EH (cell line): ENCODE measurements around the gene DUSP7.
A peak's percentile ranks its signal among the peaks of the same experiment; 100 is the strongest.

ENCODE experiments used
- DNase-seq: peaks from one replicate; pipeline ENCODE4 v3.0.0-alpha.2; 2015; ENCODE audit warnings: low read depth

Gene DUSP7, protein sequence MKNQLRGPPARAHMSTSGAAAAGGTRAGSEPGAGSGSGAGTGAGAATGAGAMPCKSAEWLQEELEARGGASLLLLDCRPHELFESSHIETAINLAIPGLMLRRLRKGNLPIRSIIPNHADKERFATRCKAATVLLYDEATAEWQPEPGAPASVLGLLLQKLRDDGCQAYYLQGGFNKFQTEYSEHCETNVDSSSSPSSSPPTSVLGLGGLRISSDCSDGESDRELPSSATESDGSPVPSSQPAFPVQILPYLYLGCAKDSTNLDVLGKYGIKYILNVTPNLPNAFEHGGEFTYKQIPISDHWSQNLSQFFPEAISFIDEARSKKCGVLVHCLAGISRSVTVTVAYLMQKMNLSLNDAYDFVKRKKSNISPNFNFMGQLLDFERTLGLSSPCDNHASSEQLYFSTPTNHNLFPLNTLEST

GRCh38 chr3:52056521-52056967, at the start of gene DUSP7:
Gene DUSP7, minus strand, starts transcription at chr3:52056571. Its CDS starts 205 bp downstream, at chr3:52056366.
- DNase-seq, result peak; percentile 75

DNA sequence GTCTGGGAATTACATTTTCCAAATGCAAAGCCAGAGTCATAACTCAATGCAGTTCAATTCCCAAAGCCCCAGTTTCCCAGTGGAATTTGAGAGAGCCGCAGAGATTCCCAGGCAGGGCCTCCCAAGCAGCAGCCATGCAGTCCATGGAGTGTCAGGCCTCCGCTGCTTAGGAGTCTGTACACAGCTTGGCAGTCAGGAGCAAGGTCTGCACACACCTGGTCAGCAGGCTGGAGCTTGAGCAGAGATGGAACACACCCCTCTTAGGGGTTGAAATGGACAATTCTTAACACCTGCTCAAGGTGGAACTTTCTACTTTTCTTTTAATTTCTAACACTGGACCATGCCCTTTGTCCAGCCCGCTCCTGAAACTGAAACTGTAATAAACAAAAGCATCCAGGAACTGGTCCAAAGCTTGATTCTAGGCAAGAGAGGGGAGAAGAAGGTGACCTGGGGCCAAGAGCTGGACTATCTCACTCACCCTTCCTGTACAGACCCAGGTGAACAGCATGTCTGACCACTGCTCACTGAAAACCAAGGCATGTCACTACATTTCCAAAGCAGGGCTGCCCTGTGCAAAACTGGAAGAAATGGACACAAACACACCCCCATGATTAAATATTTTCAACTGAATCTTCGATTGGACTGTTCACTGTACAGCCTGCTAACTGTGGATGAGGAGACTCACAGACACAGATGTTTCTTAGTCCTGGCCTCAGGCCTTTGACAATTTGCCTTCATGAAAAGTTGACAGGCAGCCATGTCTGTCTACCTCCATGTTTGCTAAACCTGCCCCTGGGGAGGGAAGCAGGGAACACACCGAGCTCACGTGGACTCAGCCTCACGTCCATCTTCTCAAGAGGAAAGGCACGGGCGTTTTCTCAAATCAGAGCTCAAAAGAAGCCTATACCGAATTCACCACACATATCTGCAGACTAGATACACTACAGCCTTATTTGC, 48.6 kb upstream of the DUSP7 start:
- no peak for DNase-seq

- no peak for DNase-seq
These were observed 46.6 kb upstream of the DUSP7 start for GRCh38 chr3:52102934-52103333.

DNA sequence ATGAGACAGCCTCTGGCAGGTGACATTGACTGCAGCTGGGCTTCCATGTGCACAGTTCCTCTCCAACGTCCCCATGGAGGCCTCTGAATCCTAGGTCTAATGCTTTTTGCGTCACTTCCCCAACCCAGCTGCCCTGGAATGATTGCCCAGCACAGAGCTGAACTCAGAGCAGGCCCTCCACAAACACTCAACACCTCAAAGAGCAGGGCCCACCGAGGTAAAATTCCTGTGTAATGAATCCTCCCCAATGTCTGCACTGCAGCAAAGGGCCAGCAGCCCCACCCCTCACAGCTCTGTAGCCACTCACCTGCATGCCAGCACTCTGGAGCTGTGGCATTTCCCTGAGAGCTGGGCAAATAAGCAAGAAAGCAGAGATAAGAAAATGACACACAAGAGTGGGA, 42.6 kb upstream of the DUSP7 start:
- peak; percentile 39 for DNase-seq

GRCh38 chr3:52097851-52098507, 41.6 kb upstream of the DUSP7 start:
- DNase-seq, result no peak

DNA sequence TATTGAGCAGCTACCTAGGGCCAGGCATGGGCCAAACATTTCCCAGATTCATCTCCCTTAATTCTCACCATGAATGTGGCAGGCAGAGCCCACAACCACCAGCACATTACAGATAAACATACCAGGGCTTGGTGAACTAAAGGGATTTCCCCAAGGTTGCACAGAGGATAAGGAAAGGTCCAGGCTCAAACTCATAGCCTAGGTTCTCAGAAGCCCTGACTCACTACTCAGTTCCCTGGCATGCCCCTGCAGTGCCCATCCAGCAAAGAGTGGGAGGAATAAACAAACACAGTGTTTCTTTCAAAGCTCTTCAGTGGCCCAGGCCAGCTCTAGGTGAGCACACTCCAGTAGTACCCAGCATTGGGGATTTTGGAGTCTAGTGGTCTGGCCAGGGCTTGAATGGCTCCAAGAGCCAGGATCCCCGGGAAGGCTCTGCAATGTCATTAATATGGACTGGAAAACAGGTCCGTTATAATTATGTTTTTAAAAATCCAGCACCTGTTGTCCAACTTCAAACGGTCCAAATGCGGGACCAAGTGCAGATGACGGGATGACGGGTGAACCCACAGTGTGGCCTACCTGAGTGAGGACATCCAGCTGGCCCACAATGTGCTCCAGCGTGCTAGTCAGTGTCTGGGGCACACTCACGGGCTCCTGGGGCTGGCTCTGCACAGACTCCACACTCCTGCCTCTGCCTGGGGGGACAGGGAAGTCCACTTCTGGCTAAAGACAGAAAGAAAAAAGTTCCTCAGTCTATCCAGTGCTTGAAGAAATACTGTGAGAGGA, 39.8 kb upstream of the DUSP7 start:
- DNase-seq, result no peak

- DNase-seq, result no peak
These were observed 38.5 kb upstream of the DUSP7 start for GRCh38 chr3:52094571-52095485.

GRCh38 chr3:52093756-52094545, 37.6 kb upstream of the DUSP7 start:
- peak; percentile 94 for DNase-seq

DNA sequence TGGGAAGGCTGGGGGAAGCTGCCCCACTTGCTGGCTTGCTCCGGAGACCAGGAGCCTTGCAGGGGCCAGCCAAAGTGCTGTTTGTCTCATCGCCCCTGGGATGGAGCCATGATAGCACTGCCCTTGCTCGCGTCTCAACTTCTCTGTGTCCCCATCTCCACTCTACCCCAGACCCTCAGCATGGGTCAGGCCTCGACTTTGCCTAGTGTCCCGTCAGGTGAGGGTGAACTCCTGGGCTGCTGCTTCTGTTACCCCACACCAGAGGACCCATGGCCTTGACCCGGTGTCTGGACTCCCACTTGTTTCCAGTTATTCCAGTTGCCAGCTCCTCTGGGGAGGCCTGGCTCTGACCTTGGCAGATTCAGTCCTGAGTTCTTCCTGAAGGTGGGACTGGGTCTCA, 36.5 kb upstream of the DUSP7 start:
- no peak for DNase-seq

DNA sequence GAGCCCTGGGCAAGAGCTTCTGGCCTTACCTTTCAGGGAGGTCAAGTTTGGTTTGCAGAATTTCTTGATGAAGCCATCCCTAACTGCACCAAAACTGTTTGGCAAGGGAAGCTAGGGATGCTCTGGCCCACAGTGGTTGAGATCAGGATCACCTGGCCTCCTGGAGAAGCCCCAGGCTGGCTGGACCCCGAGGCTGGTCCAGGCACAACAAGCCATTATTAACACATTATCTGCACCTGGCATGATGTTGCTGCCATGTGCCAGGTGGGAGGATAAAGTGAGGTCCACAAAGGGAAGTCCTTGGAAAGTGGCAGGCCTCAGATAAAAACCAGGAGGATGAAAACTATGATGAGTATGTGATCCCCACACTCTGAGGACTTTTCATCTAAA, 35.9 kb upstream of the DUSP7 start:
- no peak for DNase-seq

DNA sequence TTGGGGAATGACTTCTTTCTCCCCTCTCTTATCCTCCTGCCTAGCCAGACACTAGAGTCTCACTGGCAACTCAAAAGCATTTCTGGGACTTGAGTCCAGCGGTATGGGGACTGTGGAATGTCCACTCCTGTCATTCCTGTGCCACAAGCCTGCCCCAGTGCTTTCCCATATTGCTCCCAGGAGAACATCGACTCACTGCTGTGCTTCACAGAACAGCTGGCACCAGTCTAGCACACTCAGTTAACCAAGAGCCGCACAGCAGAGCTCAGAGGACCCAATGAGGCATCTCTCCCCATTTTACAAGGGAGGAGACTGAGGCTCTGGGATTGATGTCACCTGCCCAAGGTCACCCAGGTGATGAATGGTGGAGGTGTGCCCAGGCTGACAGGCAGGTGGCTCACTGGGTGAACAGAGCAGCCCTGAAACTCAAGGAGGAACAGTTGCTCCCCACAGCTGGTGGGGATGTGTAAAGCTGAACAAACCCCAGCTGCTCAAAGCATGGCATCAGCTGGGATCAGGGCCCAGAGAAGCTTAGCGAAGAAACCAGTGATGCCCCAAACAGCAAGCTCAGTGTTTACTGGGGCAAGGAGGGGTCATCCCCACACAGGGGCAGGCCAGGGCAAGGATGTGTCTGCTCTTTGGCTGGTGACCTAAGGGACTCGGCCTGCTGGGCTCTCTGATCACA, 35.4 kb upstream of the DUSP7 start:
- peak; percentile 61 for DNase-seq

GRCh38 chr3:52090933-52091468, 34.6 kb upstream of the DUSP7 start:
- DNase-seq, result no peak

GRCh38 chr3:52090131-52090932, 34.0 kb upstream of the DUSP7 start:
- DNase-seq, result peak; percentile 98

GRCh38 chr3:52089691-52090090, 33.3 kb upstream of the DUSP7 start:
- no peak for DNase-seq

- peak; percentile 65 for DNase-seq
These were observed 32.3 kb upstream of the DUSP7 start for GRCh38 chr3:52088445-52089367.

DNA sequence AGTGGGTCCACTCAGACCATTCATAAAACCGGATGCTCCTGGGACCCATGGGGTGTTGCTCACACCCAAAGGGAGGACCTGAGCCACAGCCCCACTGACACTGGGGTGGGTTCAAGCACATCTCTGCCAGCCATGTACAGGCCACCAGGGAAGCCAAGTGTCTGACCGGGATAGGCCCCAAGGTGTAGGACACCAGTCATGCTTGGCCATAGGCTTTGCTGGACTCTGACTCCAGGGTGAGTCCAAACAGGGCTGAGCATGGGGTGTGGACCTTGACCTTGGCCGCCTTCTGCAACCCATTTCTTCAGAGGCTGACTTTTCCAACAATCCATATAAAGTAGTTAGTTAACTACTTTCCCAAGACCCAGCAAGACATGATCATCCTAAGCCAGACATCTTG, 31.4 kb upstream of the DUSP7 start:
- DNase-seq, result no peak
